NCI-H1436 treated with DMSO at 0.1 percent for 48 hours (cell line): Measurements from ENCODE around the gene ITGA3.

ENCODE experiments used
- DNase-seq: peaks from one replicate; lab custom pipeline; 2025; lab: John Stamatoyannopoulos, UW

The ITGA3 gene

DNA sequence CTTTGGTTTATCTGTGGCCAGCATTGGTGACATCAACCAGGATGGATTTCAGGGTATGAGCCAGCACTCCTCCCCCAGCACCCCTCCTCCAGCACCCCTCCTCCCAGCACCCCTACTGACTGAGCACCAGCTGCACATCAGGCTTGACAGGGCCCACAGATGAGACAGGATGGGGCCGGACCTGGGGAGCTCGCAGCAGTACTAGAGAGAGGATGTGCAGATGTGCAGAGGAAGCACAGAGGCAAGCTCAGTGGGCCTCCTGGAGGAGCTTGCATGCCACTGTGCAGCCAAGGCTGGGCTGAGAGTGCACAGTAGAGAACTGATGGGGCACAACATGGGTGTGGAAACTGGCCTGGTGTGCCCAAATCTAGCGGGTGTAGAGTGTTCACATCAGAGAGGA, 16.2 kb downstream of the ITGA3 start:
- DNase-seq: no peak

DNA sequence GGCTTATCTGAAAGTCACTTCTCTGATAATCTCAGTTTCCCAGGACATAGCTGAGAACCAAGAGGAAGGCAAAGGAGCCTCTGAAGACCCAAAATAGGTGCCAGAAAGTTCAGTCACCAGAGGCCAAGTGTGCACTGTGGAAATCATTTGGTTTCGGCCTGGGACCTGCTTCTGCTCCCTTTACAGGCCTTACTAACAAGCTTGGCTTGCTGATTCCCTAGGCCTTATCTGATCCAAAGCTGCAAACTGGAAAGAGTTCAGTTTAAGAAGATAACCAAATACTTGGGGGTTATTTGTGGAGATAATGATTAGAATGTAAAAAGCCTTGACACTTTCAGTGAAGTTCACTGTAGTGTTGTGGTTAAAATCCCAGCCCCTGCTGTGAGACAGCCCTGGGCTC, 17.0 kb downstream of the ITGA3 start:
- no peak for DNase-seq

GRCh38 chr17:50074227-50074626, 18.3 kb downstream of the ITGA3 start:
- DNase-seq: no peak

DNA sequence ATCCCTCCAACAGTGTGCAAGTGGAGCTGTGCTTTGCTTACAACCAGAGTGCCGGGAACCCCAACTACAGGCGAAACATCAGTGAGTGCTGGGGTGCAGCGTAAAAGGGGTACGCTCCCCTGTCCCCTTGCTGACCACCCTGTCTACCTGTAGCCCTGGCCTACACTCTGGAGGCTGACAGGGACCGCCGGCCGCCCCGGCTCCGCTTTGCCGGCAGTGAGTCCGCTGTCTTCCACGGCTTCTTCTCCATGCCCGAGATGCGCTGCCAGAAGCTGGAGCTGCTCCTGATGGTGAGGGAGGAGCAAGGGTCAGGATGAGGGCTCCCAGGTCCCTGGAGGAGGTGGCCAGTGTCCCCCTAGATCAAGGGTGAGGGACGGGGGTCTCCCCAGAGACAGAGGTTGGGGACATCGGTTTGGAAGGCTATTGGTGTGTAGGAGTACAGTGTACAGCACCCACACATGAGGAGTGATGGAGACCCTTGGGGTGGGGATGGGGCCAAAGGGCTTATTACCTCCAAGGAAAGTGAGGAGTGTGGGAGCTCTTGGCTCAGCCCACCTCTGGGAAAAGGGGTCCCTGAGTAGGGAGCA, 19.6 kb downstream of the ITGA3 start:
- DNase-seq: no peak

- no peak for DNase-seq
These were observed 20.3 kb downstream of the ITGA3 start for GRCh38 chr17:50076221-50076590.

DNA sequence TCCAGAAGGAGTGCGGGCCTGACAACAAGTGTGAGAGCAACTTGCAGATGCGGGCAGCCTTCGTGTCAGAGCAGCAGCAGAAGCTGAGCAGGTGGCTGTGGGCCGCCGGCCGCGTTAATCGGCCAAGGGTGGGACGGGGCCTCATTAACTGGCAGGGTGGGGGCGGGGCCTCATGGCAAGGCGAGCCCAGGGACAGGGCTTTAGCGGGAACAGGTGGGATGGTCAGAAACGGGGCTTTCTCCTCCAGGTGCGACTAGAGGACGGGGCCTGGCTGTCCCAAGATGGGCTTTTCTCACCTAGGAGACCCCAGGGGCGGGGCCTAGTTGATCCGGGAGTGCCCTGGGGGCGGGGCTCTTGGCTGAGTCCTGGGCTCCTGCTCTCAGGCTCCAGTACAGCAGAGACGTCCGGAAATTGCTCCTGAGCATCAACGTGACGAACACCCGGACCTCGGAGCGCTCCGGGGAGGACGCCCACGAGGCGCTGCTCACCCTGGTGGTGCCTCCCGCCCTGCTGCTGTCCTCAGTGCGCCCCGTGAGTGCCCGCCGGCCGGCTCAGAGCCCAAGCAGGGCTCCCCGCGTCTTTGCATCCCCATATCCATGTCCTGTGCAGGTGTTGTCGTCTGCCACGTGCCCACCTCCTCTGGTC, 20.8 kb downstream of the ITGA3 start:
- no peak for DNase-seq

- DNase-seq: no peak
These were observed 22.5 kb downstream of the ITGA3 start for GRCh38 chr17:50078430-50078829.

- no peak for DNase-seq
These were observed 23.6 kb downstream of the ITGA3 start for GRCh38 chr17:50079334-50080095.

- no peak for DNase-seq
These were observed 24.2 kb downstream of the ITGA3 start for GRCh38 chr17:50080096-50080480.

GRCh38 chr17:50080827-50081226, 24.9 kb downstream of the ITGA3 start:
- DNase-seq: no peak

GRCh38 chr17:50081757-50082156, 25.8 kb downstream of the ITGA3 start:
- DNase-seq: no peak

DNA sequence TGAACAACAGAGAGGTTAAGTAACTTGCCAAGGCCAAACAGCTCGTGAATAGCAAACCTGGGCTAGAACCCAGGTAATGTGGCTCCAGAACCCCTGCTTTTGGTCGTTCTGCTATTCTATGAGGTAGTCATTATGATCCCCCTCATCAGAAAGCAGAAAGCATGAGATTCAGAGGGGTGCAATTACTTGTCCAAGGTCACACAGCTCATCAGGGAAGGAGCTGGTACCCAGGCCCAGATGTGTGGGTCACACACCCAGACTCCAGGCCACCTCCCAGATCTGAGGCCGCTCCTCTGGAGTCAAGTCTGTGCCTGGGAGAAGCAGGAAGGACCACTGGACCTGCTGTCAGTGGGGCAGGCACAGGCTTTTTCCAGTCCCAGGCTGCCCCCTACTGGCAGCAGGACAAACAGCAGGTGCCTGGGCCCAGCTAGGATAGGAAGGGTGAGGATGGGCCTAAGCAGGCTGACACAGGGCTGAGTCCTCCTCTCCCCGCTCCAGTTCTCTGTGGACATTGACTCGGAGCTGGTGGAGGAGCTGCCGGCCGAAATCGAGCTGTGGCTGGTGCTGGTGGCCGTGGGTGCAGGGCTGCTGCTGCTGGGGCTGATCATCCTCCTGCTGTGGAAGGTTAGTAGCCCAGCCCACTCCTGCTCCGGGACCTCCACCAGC, 31.5 kb downstream of the ITGA3 start:
- DNase-seq: peak; percentile 5

DNA sequence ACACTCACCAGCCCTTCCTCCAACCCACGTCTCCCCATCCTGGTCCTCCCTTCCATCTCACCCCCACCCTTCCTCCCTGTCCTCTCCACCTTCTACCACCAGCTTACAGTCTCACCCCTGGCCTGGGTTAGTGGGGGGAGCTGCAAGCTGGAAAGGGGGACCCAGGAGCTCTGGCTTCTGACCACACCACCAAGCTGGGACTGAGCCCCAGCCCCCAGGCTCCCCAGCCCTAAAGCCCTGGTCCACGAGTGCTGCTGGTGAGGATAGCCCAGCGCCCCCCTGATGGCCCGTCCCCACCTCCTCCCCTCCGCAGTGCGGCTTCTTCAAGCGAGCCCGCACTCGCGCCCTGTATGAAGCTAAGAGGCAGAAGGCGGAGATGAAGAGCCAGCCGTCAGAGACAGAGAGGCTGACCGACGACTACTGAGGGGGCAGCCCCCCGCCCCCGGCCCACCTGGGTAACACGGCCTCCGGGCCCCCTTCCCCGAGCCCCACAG, 32.0 kb downstream of the ITGA3 start:
- DNase-seq: no peak

GRCh38 chr17:50088952-50089825, 33.3 kb downstream of the ITGA3 start:
- DNase-seq: no peak

DNA sequence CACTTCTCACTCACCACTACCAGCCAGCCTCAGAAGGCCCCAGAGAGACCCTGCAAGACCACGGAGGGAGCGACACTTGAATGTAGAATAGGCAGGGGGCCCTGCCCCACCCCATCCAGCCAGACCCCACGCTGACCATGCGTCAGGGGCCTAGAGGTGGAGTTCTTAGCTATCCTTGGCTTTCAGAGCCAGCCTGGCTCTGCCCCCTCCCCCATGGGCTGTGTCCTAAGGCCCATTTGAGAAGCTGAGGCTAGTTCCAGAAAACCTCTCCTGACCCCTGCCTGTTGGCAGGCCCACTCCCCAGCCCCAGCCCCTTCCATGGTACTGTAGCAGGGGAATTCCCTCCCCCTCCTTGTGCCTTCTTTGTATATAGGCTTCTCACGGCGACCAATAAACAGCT, 34.2 kb downstream of the ITGA3 start:
- DNase-seq: no peak

GRCh38 chr17:50090971-50091917, 35.3 kb downstream of the ITGA3 start:
- no peak for DNase-seq

- DNase-seq: no peak
These were observed 36.0 kb downstream of the ITGA3 start for GRCh38 chr17:50091918-50092285.

- DNase-seq: no peak
These were observed 37.3 kb downstream of the ITGA3 start for GRCh38 chr17:50093246-50093645.

DNA sequence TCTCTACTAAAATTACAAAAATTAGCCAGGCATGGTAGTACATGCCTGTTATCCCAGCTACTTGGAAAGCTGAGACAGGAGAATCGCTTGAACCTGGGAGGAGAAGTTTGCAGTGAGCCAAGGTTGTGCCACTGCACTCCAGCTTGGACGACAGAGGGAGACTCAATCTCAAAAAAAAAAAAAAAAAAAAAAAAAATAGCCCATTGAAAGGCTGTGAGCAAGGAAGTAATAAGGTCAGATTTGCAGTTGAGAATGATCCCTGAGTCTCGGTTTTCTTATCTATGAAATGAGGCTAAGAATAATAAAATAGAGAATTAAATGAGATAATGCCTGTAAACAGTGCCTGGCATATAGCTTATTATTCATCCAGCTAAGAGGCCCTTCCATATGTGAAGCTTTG, 37.9 kb downstream of the ITGA3 start:
- DNase-seq: no peak

GRCh38 chr17:50094243-50094752, 38.4 kb downstream of the ITGA3 start:
- peak; percentile 74 for DNase-seq
